SK-N-SH (cell line): ENCODE results near the gene SP110. TPM values are rescaled to one million over a fixed set of nuclear protein-coding genes. Genes with fewer than 3 reads are reported as not detected.

Source experiments
- CTCF ChIA-PET: fragments of 300-600, 350-600 bp; formaldehyde crosslinking; extraction: SDS; loops from one replicate; lab custom pipeline; 2021; lab: Yijun Ruan, JAX
- POLR2A ChIA-PET: fragments of 350-600 bp; sonication (Branson Sonifier 250); formaldehyde crosslinking; extraction: SDS; loops from one replicate; lab custom pipeline; 2020; ENCODE audit warnings: antibody characterized with exemption, inconsistent platforms; lab: Yijun Ruan, JAX
- DNase-seq: peaks from one replicate; pipeline ENCODE4 v3.0.0; 2012
- H2AFZ ChIP-seq: fragments of 200-600 bp; sonication (generic); 2 replicates; pipeline ENCODE4 v1.8.1; 2016; ENCODE audit warnings: antibody characterized with exemption, mild to moderate bottlenecking, low read depth
- H3F3A ChIP-seq: fragments of 200-600 bp; sonication (generic); replicated peaks from 2 replicates; pipeline ENCODE3; 2016; ENCODE audit warnings: antibody characterized with exemption, mild to moderate bottlenecking; ENCODE audit not compliant: insufficient read depth
- H3K27ac ChIP-seq, 2 experiments: fragments of 200-500 bp in 1 of 2; fragments of 200-600 bp in 1 of 2; sonication (Bioruptor generic) in 1 of 2; sonication (generic), shearing (Covaris generic) in 1 of 2; 2 replicates each; pipeline versions ENCODE4 v1.5.1 to v1.6.1; 2014 to 2016; ENCODE audit warnings: low read depth in 2 of 2, inconsistent platforms in 1 of 2, low read length in 1 of 2, mild to moderate bottlenecking in 1 of 2, mixed read lengths in 1 of 2
- H3K27me3 ChIP-seq: fragments of 200-600 bp; sonication (generic), shearing (Covaris generic); 2 replicates; pipeline ENCODE4 v1.6.1; 2016; ENCODE audit warnings: mixed run types; ENCODE audit not compliant: insufficient read depth
- H3K36me3 ChIP-seq, 2 experiments: fragments of 200-500 bp in 1 of 2; fragments of 200-600 bp in 1 of 2; sonication (Bioruptor generic) in 1 of 2; sonication (generic) in 1 of 2; replicated peaks in 1 of 2; 2 replicates each; pipeline versions ENCODE3 to v1.5.1; 2014 to 2016; ENCODE audit warnings: low read length in 1 of 2, mild to moderate bottlenecking in 1 of 2; ENCODE audit not compliant: insufficient read depth in 2 of 2, control insufficient read depth in 1 of 2
- H3K4me1 ChIP-seq, 2 experiments: fragments of 200-500 bp in 1 of 2; fragments of 200-600 bp in 1 of 2; sonication (Bioruptor generic) in 1 of 2; sonication (generic), shearing (Covaris generic) in 1 of 2; 2 replicates each; pipeline versions ENCODE4 v1.5.1 to v1.6.1; 2014 to 2016; ENCODE audit warnings: low read depth in 1 of 2, low read length in 1 of 2, mixed run types in 1 of 2; ENCODE audit not compliant: insufficient read depth in 2 of 2, control insufficient read depth in 1 of 2
- H3K4me2 ChIP-seq: fragments of 200-600 bp; sonication (generic), shearing (Covaris generic); 2 replicates; pipeline ENCODE4 v1.6.1; 2017; ENCODE audit warnings: mixed run types
- H3K4me3 ChIP-seq, 2 experiments: fragments of 200-500 bp in 1 of 2; fragments of 200-600 bp in 1 of 2; sonication (Bioruptor generic) in 1 of 2; sonication (generic), shearing (Covaris generic) in 1 of 2; 2 replicates each; pipeline versions ENCODE4 v1.5.1 to v1.8.1; 2014 to 2016; ENCODE audit warnings: low read depth in 2 of 2, inconsistent platforms in 1 of 2, low read length in 1 of 2, mild to moderate bottlenecking in 1 of 2, mixed read lengths in 1 of 2, moderate library complexity in 1 of 2
- H3K79me2 ChIP-seq: fragments of 200-600 bp; sonication (generic); 2 replicates; pipeline ENCODE4 v1.8.1; 2017; ENCODE audit warnings: mild to moderate bottlenecking; ENCODE audit not compliant: insufficient read depth
- H3K9ac ChIP-seq: fragments of 200-600 bp; sonication (generic); 2 replicates; pipeline ENCODE4 v1.6.1; 2017; ENCODE audit warnings: mixed run types
- H3K9me2 ChIP-seq: fragments of 200-600 bp; sonication (generic); 2 replicates; pipeline ENCODE4 v1.6.1; 2017; ENCODE audit warnings: mixed run types
- H3K9me3 ChIP-seq: fragments of 200-600 bp; sonication (generic); 2 replicates; pipeline ENCODE4 v1.6.1; 2017; ENCODE audit warnings: mixed run types, mild to moderate bottlenecking, moderate library complexity
- H4K20me1 ChIP-seq: fragments of 200-600 bp; sonication (generic); 2 replicates; pipeline ENCODE4 v1.6.1; 2017; ENCODE audit warnings: mild to moderate bottlenecking, mixed run types; ENCODE audit not compliant: insufficient read depth
- EP300 ChIP-seq, 2 experiments: IDR thresholded peaks; 2 replicates each; pipeline versions ENCODE4 v1.4.0 to v1.6.1; 2012; ENCODE audit warnings: borderline replicate concordance in 1 of 2, low read depth in 1 of 2, low read length in 1 of 2
- EZH2phosphoT487 ChIP-seq: fragments of 200-600 bp; sonication (generic); IDR thresholded peaks from 2 replicates; pipeline ENCODE4 v1.6.1; 2017; ENCODE audit warnings: low read depth, mixed run types, mild to moderate bottlenecking, antibody characterized with exemption, moderate library complexity, borderline replicate concordance
- FOXJ3 ChIP-seq: sonication (generic); formaldehyde crosslinking; IDR thresholded peaks from 2 replicates; pipeline ENCODE4 v1.5.1; 2020; ENCODE audit warnings: mild to moderate bottlenecking, missing genetic modification reagents
- FOXM1 ChIP-seq: IDR thresholded peaks from 2 replicates; pipeline ENCODE4 v1.4.0; 2012; ENCODE audit warnings: low read depth, mild to moderate bottlenecking
- GATA2 ChIP-seq: sonication (generic); formaldehyde crosslinking; IDR thresholded peaks from 2 replicates; pipeline ENCODE4 v1.5.0; 2020; ENCODE audit warnings: mild to moderate bottlenecking, missing genetic modification reagents
- IRF3 ChIP-seq: fragments of 150-350 bp; IDR thresholded peaks from 2 replicates; pipeline ENCODE4 v1.6.1; 2016; ENCODE audit warnings: mild to moderate bottlenecking, low read depth, low read length
- JUND ChIP-seq: IDR thresholded peaks from 2 replicates; pipeline ENCODE4 v1.4.0; 2012
- MEF2A ChIP-seq: IDR thresholded peaks from 2 replicates; pipeline ENCODE4 v1.4.0; 2012; ENCODE audit warnings: low read depth, borderline replicate concordance
- NRF1 ChIP-seq: IDR thresholded peaks from 2 replicates; pipeline ENCODE4 v1.6.1; 2012; ENCODE audit warnings: low read depth, mild to moderate bottlenecking, low read length
- POLR2AphosphoS5 ChIP-seq: IDR thresholded peaks from 2 replicates; pipeline ENCODE4 v1.6.1; 2012; ENCODE audit warnings: low read depth, low read length
- RAD21 ChIP-seq: IDR thresholded peaks from 2 replicates; pipeline ENCODE4 v1.6.1; 2012; ENCODE audit warnings: mild to moderate bottlenecking, low read length
- RCOR1 ChIP-seq: fragments of 150-350 bp; IDR thresholded peaks from 2 replicates; pipeline ENCODE4 v1.6.1; 2017; ENCODE audit warnings: antibody characterized with exemption, low read length
- RFX5 ChIP-seq: IDR thresholded peaks from 2 replicates; pipeline ENCODE4 v1.6.1; 2012; ENCODE audit warnings: mild to moderate bottlenecking, improper control_type of control experiment, low read length
- RXRA ChIP-seq: IDR thresholded peaks from 2 replicates; pipeline ENCODE4 v1.4.0; 2012; ENCODE audit warnings: low read depth, mild to moderate bottlenecking, borderline replicate concordance
- TAF1 ChIP-seq: IDR thresholded peaks from 2 replicates; pipeline ENCODE4 v1.6.1; 2012; ENCODE audit warnings: low read depth, mild to moderate bottlenecking, low read length, moderate library complexity, borderline replicate concordance
- TEAD4 ChIP-seq: IDR thresholded peaks from 2 replicates; pipeline ENCODE4 v1.4.0; 2012; ENCODE audit warnings: mild to moderate bottlenecking, borderline replicate concordance; ENCODE audit not compliant: insufficient read depth
- USF2 ChIP-seq: fragments of 150-350 bp; IDR thresholded peaks from 2 replicates; pipeline ENCODE4 v1.6.1; 2017; ENCODE audit warnings: antibody characterized with exemption, low read length, low read depth, borderline replicate concordance
- WGBS: methylation state at CpG from one replicate; pipeline ENCODE4 v1.1.6; 2017; ENCODE audit warnings: low lambda C conversion rate; 5-methylcytosine and 5-hydroxymethylcytosine counted together
- polyA plus RNA-seq, 3 experiments: library from polyadenylated mRNA; depleted of rRNA; stranded (reverse); fragments of >200 nt; gene quantifications; 2 replicates each; pipeline ENCODE4 v1.2.3, GENCODE V29; 2012
- TF ChIP-seq, protein P1 (sequence below): IDR thresholded peaks from 2 replicates; pipeline ENCODE4 v1.4.0; 2012; ENCODE audit warnings: low read depth, borderline replicate concordance
- TF ChIP-seq, protein P2 (sequence below): IDR thresholded peaks from 2 replicates; pipeline ENCODE4 v1.4.0; 2012; ENCODE audit warnings: low read depth
- TF ChIP-seq, protein P3 (sequence below): fragments of 200-600 bp; sonication (generic); IDR thresholded peaks from 2 replicates; pipeline ENCODE4 v1.6.1; 2017; ENCODE audit warnings: antibody characterized with exemption, mild to moderate bottlenecking, moderate library complexity

SP110 gene
- polyA plus RNA-seq, 1 of the 3 experiments (the other 2 are of a cell fraction), result 10.4 TPM

- H3K9me3 ChIP-seq, result no peaks in the 10 kb centered on the region
- CTCF ChIA-PET, result no interaction called here
- H3K4me1 ChIP-seq, result no peaks in the 10 kb centered on the region
- TF ChIP-seq RXRA (no peak), EP300 (IDR thresholded peaks at IDR 0.05; ENCODE audit: borderline replicate concordance in 1 of 2, low read depth in 1 of 2, low read length in 1 of 2) (no peak), NRF1 (no peak), FOXJ3 (CRISPR knock-in tag) (no peak), FOXM1 (no peak), USF2 (no peak), GATA2 (no peak), JUND (no peak), RAD21 (no peak), TEAD4 (no peak), RCOR1 (no peak), MEF2A (no peak), EZH2phosphoT487 (no peak), POLR2AphosphoS5 (no peak), IRF3 (no peak), TAF1 (no peak), RFX5 (no peak)
- TF ChIP-seq, protein P1, sequence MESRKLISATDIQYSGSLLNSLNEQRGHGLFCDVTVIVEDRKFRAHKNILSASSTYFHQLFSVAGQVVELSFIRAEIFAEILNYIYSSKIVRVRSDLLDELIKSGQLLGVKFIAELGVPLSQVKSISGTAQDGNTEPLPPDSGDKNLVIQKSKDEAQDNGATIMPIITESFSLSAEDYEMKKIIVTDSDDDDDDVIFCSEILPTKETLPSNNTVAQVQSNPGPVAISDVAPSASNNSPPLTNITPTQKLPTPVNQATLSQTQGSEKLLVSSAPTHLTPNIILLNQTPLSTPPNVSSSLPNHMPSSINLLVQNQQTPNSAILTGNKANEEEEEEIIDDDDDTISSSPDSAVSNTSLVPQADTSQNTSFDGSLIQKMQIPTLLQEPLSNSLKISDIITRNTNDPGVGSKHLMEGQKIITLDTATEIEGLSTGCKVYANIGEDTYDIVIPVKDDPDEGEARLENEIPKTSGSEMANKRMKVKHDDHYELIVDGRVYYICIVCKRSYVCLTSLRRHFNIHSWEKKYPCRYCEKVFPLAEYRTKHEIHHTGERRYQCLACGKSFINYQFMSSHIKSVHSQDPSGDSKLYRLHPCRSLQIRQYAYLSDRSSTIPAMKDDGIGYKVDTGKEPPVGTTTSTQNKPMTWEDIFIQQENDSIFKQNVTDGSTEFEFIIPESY, result no peak
- TF ChIP-seq, protein P2, sequence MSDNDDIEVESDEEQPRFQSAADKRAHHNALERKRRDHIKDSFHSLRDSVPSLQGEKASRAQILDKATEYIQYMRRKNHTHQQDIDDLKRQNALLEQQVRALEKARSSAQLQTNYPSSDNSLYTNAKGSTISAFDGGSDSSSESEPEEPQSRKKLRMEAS, result no peak
- TF ChIP-seq, protein P3, sequence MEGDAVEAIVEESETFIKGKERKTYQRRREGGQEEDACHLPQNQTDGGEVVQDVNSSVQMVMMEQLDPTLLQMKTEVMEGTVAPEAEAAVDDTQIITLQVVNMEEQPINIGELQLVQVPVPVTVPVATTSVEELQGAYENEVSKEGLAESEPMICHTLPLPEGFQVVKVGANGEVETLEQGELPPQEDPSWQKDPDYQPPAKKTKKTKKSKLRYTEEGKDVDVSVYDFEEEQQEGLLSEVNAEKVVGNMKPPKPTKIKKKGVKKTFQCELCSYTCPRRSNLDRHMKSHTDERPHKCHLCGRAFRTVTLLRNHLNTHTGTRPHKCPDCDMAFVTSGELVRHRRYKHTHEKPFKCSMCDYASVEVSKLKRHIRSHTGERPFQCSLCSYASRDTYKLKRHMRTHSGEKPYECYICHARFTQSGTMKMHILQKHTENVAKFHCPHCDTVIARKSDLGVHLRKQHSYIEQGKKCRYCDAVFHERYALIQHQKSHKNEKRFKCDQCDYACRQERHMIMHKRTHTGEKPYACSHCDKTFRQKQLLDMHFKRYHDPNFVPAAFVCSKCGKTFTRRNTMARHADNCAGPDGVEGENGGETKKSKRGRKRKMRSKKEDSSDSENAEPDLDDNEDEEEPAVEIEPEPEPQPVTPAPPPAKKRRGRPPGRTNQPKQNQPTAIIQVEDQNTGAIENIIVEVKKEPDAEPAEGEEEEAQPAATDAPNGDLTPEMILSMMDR, result no peak
- TF ChIP-seq, all 33 proteins: peak for 0
- DNase-seq, result no peak
- Histone ChIP-seq H2AFZ (no peak overlapping the region), H3K4me2 (no peak overlapping the region), H3K36me3 (peaks cover 8 to 10% of the 10 kb centered on the region in 2 experiments), H3F3A (no peaks in the 10 kb centered on the region), H3K9ac (no peak overlapping the region), H3K79me2 (no peaks in the 10 kb centered on the region), H4K20me1 (no peaks in the 10 kb centered on the region), H3K27ac (no peak overlapping the region), H3K4me3 (no peak overlapping the region), H3K9me2 (no peaks in the 10 kb centered on the region), H3K27me3 (no peaks in the 10 kb centered on the region)
- POLR2A ChIA-PET, result no interaction called here
- WGBS, result 64% methylated on average over 7 of the region's 7 CpGs
These were observed 39.9 kb downstream of the SP110 start for GRCh38 chr2:230179907-230180306.
